HepG2 (cell line): ENCODE measurements around the gene ERCC5. TPM values are rescaled to one million over a fixed set of nuclear protein-coding genes. Genes with fewer than 3 reads are reported as not detected.

Source experiments
- ARID2 ChIP-seq: sonication (generic); formaldehyde crosslinking; IDR thresholded peaks from 2 replicates; pipeline ENCODE4 v1.8.1; 2022; ENCODE audit warnings: mild to moderate bottlenecking, missing genetic modification reagents, borderline replicate concordance
- DNMT1 ChIP-seq: sonication (generic); formaldehyde crosslinking; IDR thresholded peaks from 2 replicates; pipeline ENCODE4 v1.5.1; 2020; ENCODE audit warnings: mild to moderate bottlenecking, missing genetic modification reagents
- GRHL1 ChIP-seq: sonication (generic); formaldehyde crosslinking; conservative IDR thresholded peaks from 2 replicates; pipeline ENCODE4 v1.8.0; 2022; ENCODE audit warnings: missing genetic modification reagents
- HES4 ChIP-seq: sonication (generic); formaldehyde crosslinking; IDR thresholded peaks from 2 replicates; pipeline ENCODE4 v1.9.0; 2021; ENCODE audit warnings: mild to moderate bottlenecking, missing genetic modification reagents, borderline replicate concordance
- HMG20B ChIP-seq: conservative IDR thresholded peaks from 2 replicates; pipeline ENCODE4 v1.6.1; 2016; ENCODE audit warnings: missing genetic modification reagents, missing compliant biosample characterization
- HOXD1 ChIP-seq: sonication (generic); formaldehyde crosslinking; IDR thresholded peaks from 2 replicates; pipeline ENCODE4 v1.5.0; 2020; ENCODE audit warnings: missing genetic modification reagents
- KDM2A ChIP-seq: sonication (generic); formaldehyde crosslinking; IDR thresholded peaks from 2 replicates; pipeline ENCODE4 v1.4.0; 2020; ENCODE audit warnings: low read depth, missing genetic modification reagents, borderline replicate concordance
- KLF15 ChIP-seq: sonication (generic); formaldehyde crosslinking; IDR thresholded peaks from 2 replicates; pipeline ENCODE4 v1.8.1; 2023; ENCODE audit warnings: borderline replicate concordance, mild to moderate bottlenecking, inconsistent platforms, missing genetic modification reagents, mixed read lengths
- MBNL3 ChIP-seq: fragments of 250-450 bp; sonication (Bioruptor Pico); conservative IDR thresholded peaks from 2 replicates; pipeline ENCODE4 v1.8.0; 2022; ENCODE audit warnings: mild to moderate bottlenecking, inconsistent platforms
- MED8 ChIP-seq: sonication (generic); formaldehyde crosslinking; IDR thresholded peaks from 2 replicates; pipeline ENCODE4 v1.8.1; 2023; ENCODE audit warnings: mild to moderate bottlenecking, missing genetic modification reagents; ENCODE audit not compliant: insufficient replicate concordance
- MTA1 ChIP-seq: sonication (generic); formaldehyde crosslinking; IDR thresholded peaks from 2 replicates; pipeline ENCODE4 v1.4.0; 2020; ENCODE audit warnings: missing genetic modification reagents, mild to moderate bottlenecking, borderline replicate concordance
- NFE2 ChIP-seq: sonication (generic); formaldehyde crosslinking; IDR thresholded peaks from 2 replicates; pipeline ENCODE4 v1.4.0; 2020; ENCODE audit warnings: missing genetic modification reagents
- NKX3-1 ChIP-seq: sonication (generic); formaldehyde crosslinking; IDR thresholded peaks from 2 replicates; pipeline ENCODE4 v1.5.0; 2020; ENCODE audit warnings: missing genetic modification reagents
- RBFOX2 ChIP-seq: fragments of 200-400 bp; formaldehyde crosslinking; IDR thresholded peaks from 2 replicates; pipeline ENCODE4 v1.6.1; 2017; ENCODE audit warnings: low read depth, mild to moderate bottlenecking, low read length
- RFX5 ChIP-seq: IDR thresholded peaks from 2 replicates; pipeline ENCODE4 v1.6.1; 2011; ENCODE audit warnings: low read depth, low read length, improper control_type of control experiment
- USF2 ChIP-seq, 2 experiments: sonication (generic) in 1 of 2; formaldehyde crosslinking in 1 of 2; IDR thresholded peaks; 2 replicates each; pipeline versions ENCODE4 v1.5.1 to v1.6.1; 2011 to 2020; ENCODE audit warnings: borderline replicate concordance in 1 of 2, low read depth in 1 of 2, low read length in 1 of 2, mild to moderate bottlenecking in 1 of 2, missing genetic modification reagents in 1 of 2, moderate library complexity in 1 of 2
- ZFP37 ChIP-seq: sonication (generic); formaldehyde crosslinking; IDR thresholded peaks from 2 replicates; pipeline ENCODE4 v1.4.0; 2020; ENCODE audit warnings: missing genetic modification reagents, borderline replicate concordance
- ZNF232 ChIP-seq: sonication (generic); formaldehyde crosslinking; IDR thresholded peaks from 2 replicates; pipeline ENCODE4 v1.4.0; 2020; ENCODE audit warnings: missing genetic modification reagents, borderline replicate concordance
- ZNF234 ChIP-seq: sonication (generic); formaldehyde crosslinking; conservative IDR thresholded peaks from 2 replicates; pipeline ENCODE4 v1.5.1; 2020; ENCODE audit warnings: mild to moderate bottlenecking, missing genetic modification reagents
- ZNF337 ChIP-seq: sonication (generic); formaldehyde crosslinking; IDR thresholded peaks from 2 replicates; pipeline ENCODE4 v1.5.1; 2020; ENCODE audit warnings: missing genetic modification reagents, low read depth, mild to moderate bottlenecking, borderline replicate concordance
- ZNF367 ChIP-seq: sonication (generic); formaldehyde crosslinking; IDR thresholded peaks from 2 replicates; pipeline ENCODE4 v1.4.0; 2020; ENCODE audit warnings: missing genetic modification reagents, borderline replicate concordance
- ZNF614 ChIP-seq: IDR thresholded peaks from 2 replicates; pipeline ENCODE4 v1.6.1; 2018; ENCODE audit warnings: missing biosample characterization, missing genetic modification reagents, inconsistent platforms, borderline replicate concordance
- ZNF670 ChIP-seq: sonication (generic); formaldehyde crosslinking; IDR thresholded peaks from 2 replicates; pipeline ENCODE4 v1.8.0; 2022; ENCODE audit warnings: mild to moderate bottlenecking, missing genetic modification reagents, borderline replicate concordance
- ZNF674 ChIP-seq: sonication (generic); formaldehyde crosslinking; IDR thresholded peaks from 2 replicates; pipeline ENCODE4 v1.5.0; 2020; ENCODE audit warnings: low read depth, mild to moderate bottlenecking, missing genetic modification reagents
- polyA plus RNA-seq, 8 experiments: library from polyadenylated mRNA; depleted of rRNA in 3 of 8; stranded (reverse) in 7 of 8; unstranded in 1 of 8; fragments of >200 nt; fragmentation: Illumina TruSeq in 4 of 8; extraction: Trizol in 4 of 8; gene quantifications; 2 replicates each; pipeline versions ENCODE4 v1.2.1 to v1.2.3, GENCODE V29; 2011 to 2016; ENCODE audit warnings: low read depth in 4 of 8, missing spikeins in 1 of 8, mixed read lengths in 1 of 8; ENCODE audit not compliant: insufficient read depth in 1 of 8
- total RNA-seq, 5 experiments: library from RNA; depleted of rRNA; stranded (reverse); fragments of >200 nt; fragmentation: Illumina TruSeq; extraction: Trizol; gene quantifications; 2 replicates each; pipeline ENCODE4 v1.2.3, GENCODE V29; 2016; ENCODE audit warnings: low read depth in 1 of 5
- TF ChIP-seq, protein P1 (sequence below): sonication (generic); formaldehyde crosslinking; conservative IDR thresholded peaks from 2 replicates; pipeline ENCODE4 v1.4.0; 2020; ENCODE audit warnings: missing genetic modification reagents

Gene ERCC5
- total and polyA plus RNA-seq, 2 of the 13 experiments (the other 11 are each of a cell fraction or from before 2014, with no cell fraction given), result 12.9 to 35.5 TPM

DNA sequence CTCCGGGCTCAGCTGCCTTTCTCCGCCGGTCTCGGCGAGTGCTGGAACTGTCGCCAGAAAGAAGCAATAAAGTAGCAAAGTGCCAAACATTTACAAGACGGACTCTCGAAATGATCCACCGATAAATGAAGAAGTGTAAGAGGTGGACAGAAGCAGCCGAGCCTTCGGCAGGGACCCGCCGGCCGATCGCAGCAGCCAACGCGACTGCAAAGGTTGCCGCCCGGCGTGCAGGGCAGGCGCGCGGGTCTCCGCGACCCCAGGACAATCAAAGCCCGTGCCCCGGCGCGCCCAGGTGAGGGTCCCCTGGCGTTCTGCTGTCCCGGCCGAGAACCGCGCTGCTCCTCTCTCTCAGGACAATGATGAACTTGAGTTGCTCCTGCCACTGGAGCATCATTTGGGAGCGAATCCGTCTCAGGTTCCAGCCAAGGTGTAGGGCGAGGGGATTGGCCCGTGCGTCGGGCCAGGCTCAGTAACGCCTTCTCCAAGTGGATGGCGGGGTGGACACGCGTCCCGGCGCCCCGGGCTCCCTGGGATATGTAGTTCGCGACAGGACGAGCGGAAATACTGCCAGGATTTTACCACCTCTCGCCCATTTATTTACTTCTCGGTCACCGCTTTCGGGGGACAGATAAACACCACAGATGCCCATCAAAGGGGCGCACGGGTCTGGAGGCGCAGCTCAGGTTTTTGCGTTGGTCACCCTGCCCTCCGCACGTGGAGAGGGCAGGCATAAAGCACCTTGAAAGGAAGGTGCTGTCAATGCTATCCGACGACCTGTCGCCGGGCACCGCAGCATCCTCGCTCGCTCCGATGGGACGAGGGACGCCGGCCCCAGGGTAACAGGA lies 47.0 kb upstream of the ERCC5 start, which contains the start of the genes BIVM and POGLUT2 (continued):
- peak; percentile 62; the same call in 1 of the 2 replicates for TF ChIP-seq RBFOX2
- no peak for TF ChIP-seq DNMT1 (CRISPR knock-in tag)
- TF ChIP-seq HOXD1, result no peak
- TF ChIP-seq, protein P1, sequence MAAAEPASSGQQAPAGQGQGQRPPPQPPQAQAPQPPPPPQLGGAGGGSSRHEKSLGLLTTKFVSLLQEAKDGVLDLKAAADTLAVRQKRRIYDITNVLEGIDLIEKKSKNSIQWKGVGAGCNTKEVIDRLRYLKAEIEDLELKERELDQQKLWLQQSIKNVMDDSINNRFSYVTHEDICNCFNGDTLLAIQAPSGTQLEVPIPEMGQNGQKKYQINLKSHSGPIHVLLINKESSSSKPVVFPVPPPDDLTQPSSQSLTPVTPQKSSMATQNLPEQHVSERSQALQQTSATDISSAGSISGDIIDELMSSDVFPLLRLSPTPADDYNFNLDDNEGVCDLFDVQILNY (CRISPR knock-in tag), result no peak
- TF ChIP-seq NFE2 (CRISPR knock-in tag), result no peak
- TF ChIP-seq MTA1, result no peak
- TF ChIP-seq ZNF614, result peak; percentile 13; the same call in 1 of the 2 replicates
- TF ChIP-seq ZNF232 (CRISPR knock-in tag), result no peak
- TF ChIP-seq USF2 (IDR thresholded peaks at IDR 0.05; ENCODE audit: low read depth, low read length), result no peak; the same call in 1 of the 2 replicates
- TF ChIP-seq USF2 (CRISPR knock-in tag; IDR thresholded peaks at IDR 0.05; ENCODE audit: borderline replicate concordance), result peak; percentile 73; the same call in 1 of the 2 replicates
- no peak for TF ChIP-seq ZFP37 (CRISPR knock-in tag)
- TF ChIP-seq GRHL1 (CRISPR knock-in tag), result no peak
- no peak for TF ChIP-seq MED8 (CRISPR knock-in tag)
- no peak for TF ChIP-seq ZNF674
- TF ChIP-seq RFX5, result no peak
- no peak for TF ChIP-seq ZNF234 (CRISPR knock-in tag)
- TF ChIP-seq HES4 (CRISPR knock-in tag), result no peak
- TF ChIP-seq NKX3-1 (CRISPR knock-in tag), result 0 out of 2 replicates have a peak, but pooled peaks have one; percentile 43
- no peak for TF ChIP-seq HMG20B
- TF ChIP-seq ZNF337 (CRISPR knock-in tag), result 0 out of 2 replicates have a peak, but pooled peaks have one; percentile 14
- no peak for TF ChIP-seq ZNF367 (CRISPR knock-in tag)
- no peak for TF ChIP-seq KLF15 (CRISPR knock-in tag)
- peak; percentile 62 for TF ChIP-seq KDM2A (CRISPR knock-in tag)
- TF ChIP-seq MBNL3, result no peak
- no peak for TF ChIP-seq ARID2 (CRISPR knock-in tag)
- no peak for TF ChIP-seq ZNF670 (CRISPR knock-in tag)
